HG03064 (cell line): Measurements from ENCODE around the gene FRYL.
"Not testable (repeated sequence)": the region's sequence is repeated elsewhere in the genome, so short reads cannot be mapped to it uniquely, and the experiment has no call there.

Experiments used
- ATAC-seq: cut with Tn5 transposase; IDR thresholded peaks from one replicate; pipeline ENCODE4 v1.9.1; 2021; ENCODE audit warnings: low read depth; ENCODE audit not compliant: unreplicated experiment

The FRYL gene

GRCh38 chr4:48779998-48780864 lies at the start of gene FRYL:
TSS of gene FRYL (minus strand) at chr4:48780279. CDS start at chr4:48634410, 145,869 bp downstream.
- peak; percentile 73 for ATAC-seq

GRCh38 chr4:48827622-48828021 lies 47.5 kb upstream of the FRYL start:
- no peak for ATAC-seq

GRCh38 chr4:48821431-48821830 lies 41.4 kb upstream of the FRYL start:
- not testable (repeated sequence) for ATAC-seq

- no peak for ATAC-seq
Measured at GRCh38 chr4:48816971-48817370, 36.9 kb upstream of the FRYL start.

- not testable (repeated sequence) for ATAC-seq
Measured at GRCh38 chr4:48816297-48816696, 36.2 kb upstream of the FRYL start.

- no peak for ATAC-seq
Measured at GRCh38 chr4:48815483-48815882, 35.4 kb upstream of the FRYL start.

- ATAC-seq: no peak
Measured at GRCh38 chr4:48813964-48814363, 33.9 kb upstream of the FRYL start.

- no peak for ATAC-seq
Measured at GRCh38 chr4:48812866-48813265, 32.8 kb upstream of the FRYL start.

GRCh38 chr4:48804584-48805301 lies 24.7 kb upstream of the FRYL start:
- ATAC-seq: no peak

GRCh38 chr4:48801016-48801715 lies 21.1 kb upstream of the FRYL start:
- ATAC-seq: no peak

GRCh38 chr4:48800155-48800554 lies 20.1 kb upstream of the FRYL start:
- not testable (repeated sequence) for ATAC-seq

- ATAC-seq: no peak
Measured at GRCh38 chr4:48799157-48799556, 19.1 kb upstream of the FRYL start.

- ATAC-seq: no peak
Measured at GRCh38 chr4:48798117-48798516, 18.0 kb upstream of the FRYL start.

- ATAC-seq: no peak
Measured at GRCh38 chr4:48796927-48797679, 17.0 kb upstream of the FRYL start.

- ATAC-seq: no peak
Measured at GRCh38 chr4:48796191-48796926, 16.3 kb upstream of the FRYL start.

GRCh38 chr4:48795108-48795507 lies 15.0 kb upstream of the FRYL start:
- no peak for ATAC-seq

GRCh38 chr4:48792348-48793006 lies 12.4 kb upstream of the FRYL start:
- no peak for ATAC-seq

GRCh38 chr4:48791313-48791712 lies 11.2 kb upstream of the FRYL start:
- no peak for ATAC-seq

GRCh38 chr4:48790561-48790960 lies 10.5 kb upstream of the FRYL start:
- no peak for ATAC-seq
